Body of pancreas (tissue), 4 donors: Measurements from ENCODE around the gene IQCC. TPM values are rescaled to one million over a fixed set of nuclear protein-coding genes. Genes with fewer than 3 reads are reported as not detected.

ENCODE experiments used
- ATAC-seq: fragments of 150-250 bp; one replicate; pipeline ENCODE4 v1.9.1; 2016
- DNase-seq, 4 donors: peaks; one replicate each; pipeline ENCODE4 v3.0.0-alpha.2; 2019
- H3K27ac ChIP-seq, 4 donors: fragments of 200-600 bp; sonication (generic); 1 replicate in 3 of 4; 2 replicates in 1 of 4; pipeline versions ENCODE4 v1.5.1 to v1.6.1; 2016 to 2019; ENCODE audit warnings: mild to moderate bottlenecking in 1 of 4, mixed read lengths in 1 of 4, moderate library complexity in 1 of 4
- H3K27me3 ChIP-seq, 2 donors: fragments of 200-600 bp; sonication (generic); one replicate each; pipeline ENCODE4 v1.6.0; 2016; ENCODE audit warnings: mild to moderate bottlenecking in 1 of 2
- H3K36me3 ChIP-seq, 2 donors: fragments of 200-600 bp; sonication (generic); replicated peaks in 1 of 2; 2 replicates each; pipeline ENCODE4 v1.5.1; 2016; ENCODE audit warnings: low read depth in 2 of 2; ENCODE audit not compliant: insufficient read depth in 1 of 2
- H3K4me1 ChIP-seq: fragments of 200-600 bp; sonication (generic); one replicate; pipeline ENCODE4 v1.6.0; 2016
- H3K4me3 ChIP-seq, 2 donors: fragments of 200-600 bp; sonication (generic); 1 replicate in 1 of 2; 2 replicates in 1 of 2; pipeline ENCODE4 v1.5.1; 2016 to 2019
- H3K9me3 ChIP-seq, 3 donors: fragments of 200-600 bp; sonication (generic); 1 replicate in 2 of 3; 2 replicates in 1 of 3; pipeline ENCODE4 v1.5.1; 2016
- POLR2A ChIP-seq, 3 donors: fragments of 450-650 bp; IDR thresholded peaks; one replicate each; pipeline ENCODE4 v1.6.1; 2016; ENCODE audit warnings: antibody characterized with exemption in 3 of 3, mild to moderate bottlenecking in 2 of 3
- WGBS, 2 donors: methylation state at CpG; one replicate each; pipeline ENCODE4 v1.1.5; 2017; 5-methylcytosine and 5-hydroxymethylcytosine counted together
- intact Hi-C: fragments of 100-400 bp; cut with DNase I; formaldehyde crosslinking; loops from one replicate; pipeline ENCODE4 v1.15.1; 2023
- total RNA-seq, 2 donors: library from RNA; depleted of rRNA; stranded (reverse); fragments of >200 nt; gene quantifications; one replicate each; pipeline ENCODE4 v1.1.0, GENCODE V29; 2016
- TF ChIP-seq, protein P1 (sequence below), 7 experiments: fragments of 450-650 bp in 4 of 7; fragments of 200-600 bp in 3 of 7; sonication (generic) in 3 of 7; IDR thresholded peaks; one replicate each; pipeline ENCODE4 v1.5.1; 2016 to 2019; ENCODE audit warnings: antibody characterized with exemption in 7 of 7

The IQCC gene
- total RNA-seq, 2 donors from 2014 or later: 1.8 to 5.3 TPM

GRCh38 chr1:32198237-32199042 lies 7.0 kb upstream of the IQCC start:
- intact Hi-C loops: no loop called here
- H3K9me3 ChIP-seq: no peaks in the 10 kb centered on the region
- DNase-seq (no peak), ATAC-seq (no peak)
- peaks cover 15 to 17% of the 10 kb centered on the region in 2 donors for H3K36me3 ChIP-seq
- WGBS, 2 donors: 77 to 83% methylated on average over 3 of the region's 3 CpGs
- TF ChIP-seq POLR2A (IDR thresholded peaks at IDR 0.05): no peak
- TF ChIP-seq, protein P1, sequence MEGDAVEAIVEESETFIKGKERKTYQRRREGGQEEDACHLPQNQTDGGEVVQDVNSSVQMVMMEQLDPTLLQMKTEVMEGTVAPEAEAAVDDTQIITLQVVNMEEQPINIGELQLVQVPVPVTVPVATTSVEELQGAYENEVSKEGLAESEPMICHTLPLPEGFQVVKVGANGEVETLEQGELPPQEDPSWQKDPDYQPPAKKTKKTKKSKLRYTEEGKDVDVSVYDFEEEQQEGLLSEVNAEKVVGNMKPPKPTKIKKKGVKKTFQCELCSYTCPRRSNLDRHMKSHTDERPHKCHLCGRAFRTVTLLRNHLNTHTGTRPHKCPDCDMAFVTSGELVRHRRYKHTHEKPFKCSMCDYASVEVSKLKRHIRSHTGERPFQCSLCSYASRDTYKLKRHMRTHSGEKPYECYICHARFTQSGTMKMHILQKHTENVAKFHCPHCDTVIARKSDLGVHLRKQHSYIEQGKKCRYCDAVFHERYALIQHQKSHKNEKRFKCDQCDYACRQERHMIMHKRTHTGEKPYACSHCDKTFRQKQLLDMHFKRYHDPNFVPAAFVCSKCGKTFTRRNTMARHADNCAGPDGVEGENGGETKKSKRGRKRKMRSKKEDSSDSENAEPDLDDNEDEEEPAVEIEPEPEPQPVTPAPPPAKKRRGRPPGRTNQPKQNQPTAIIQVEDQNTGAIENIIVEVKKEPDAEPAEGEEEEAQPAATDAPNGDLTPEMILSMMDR (IDR thresholded peaks at IDR 0.05): no peak
- no peaks in the 10 kb centered on the region for H3K27me3 ChIP-seq
- H3K27ac ChIP-seq: no peak overlapping the region
- no peak overlapping the region for H3K4me3 ChIP-seq
- H3K4me1 ChIP-seq: peaks cover 31% of the 10 kb centered on the region

DNA sequence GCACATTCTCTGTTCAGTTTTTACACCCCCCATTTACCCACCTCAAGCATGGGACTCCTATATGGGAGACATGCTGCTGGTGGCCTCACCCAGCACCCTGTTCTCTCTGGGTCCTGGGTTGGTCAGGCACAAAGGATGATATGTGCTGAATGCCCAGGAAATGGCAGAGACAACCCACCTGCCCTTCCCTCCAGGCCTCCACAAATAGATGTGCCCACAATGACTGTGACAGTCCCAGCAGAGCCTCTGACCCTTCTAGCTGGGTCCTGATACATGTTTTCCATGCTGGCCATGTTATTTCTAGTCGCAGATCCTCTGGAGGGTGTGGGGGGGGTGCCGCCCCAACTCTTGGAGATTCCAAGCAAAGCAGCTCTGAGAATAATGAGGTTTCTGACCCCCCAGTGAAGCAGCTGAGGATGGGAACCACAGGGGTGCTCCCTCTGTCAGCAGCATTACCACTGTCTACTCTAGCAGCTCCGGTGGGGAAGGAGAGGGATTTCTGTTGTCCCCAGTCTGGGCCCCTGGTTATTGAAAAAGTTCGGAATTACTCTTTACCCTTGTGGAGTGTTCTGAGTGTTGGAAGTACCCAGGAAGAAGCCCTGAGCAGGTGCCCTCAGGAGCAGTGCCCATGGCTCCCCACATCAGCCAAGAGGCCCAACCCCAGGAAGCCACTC lies 6.3 kb upstream of the IQCC start:
- Histone ChIP-seq H3K9me3 (no peaks in the 10 kb centered on the region), H3K27me3 (no peaks in the 10 kb centered on the region), H3K36me3 (peaks cover 7 to 11% of the 10 kb centered on the region in 2 donors), H3K4me3 (no peak overlapping the region), H3K27ac (peak overlapping the region; percentile 72 to 77 (median 74)), H3K4me1 (peaks cover 31% of the 10 kb centered on the region)
- TF ChIP-seq, protein P1 (IDR thresholded peaks at IDR 0.05): no peak
- TF ChIP-seq POLR2A (IDR thresholded peaks at IDR 0.05): no peak
- ATAC-seq (no peak), DNase-seq (no peak)
- intact Hi-C loops: no loop called here
- WGBS, 2 donors: 56 to 83% methylated on average over 2 to 4 of the region's 4 CpGs

GRCh38 chr1:32199717-32200072 lies 5.8 kb upstream of the IQCC start:
- no peaks in the 10 kb centered on the region for H3K27me3 ChIP-seq
- peaks cover 31% of the 10 kb centered on the region for H3K4me1 ChIP-seq
- peak; percentile 51 for ATAC-seq
- peak in 1 of 3 donors; percentile 5 for TF ChIP-seq POLR2A (IDR thresholded peaks at IDR 0.05)
- TF ChIP-seq, protein P1 (IDR thresholded peaks at IDR 0.05): no peak
- H3K36me3 ChIP-seq: peaks cover 5 to 7% of the 10 kb centered on the region in 2 donors
- intact Hi-C loops: no loop called here
- DNase-seq: peak; percentile 70 to 91 (median 89)
- H3K4me3 ChIP-seq: no peak overlapping the region
- H3K27ac ChIP-seq: peak overlapping the region; percentile 72 to 77 (median 74)
- WGBS, 2 donors: 13 to 22% methylated on average over 6 of the region's 6 CpGs
- H3K9me3 ChIP-seq: no peaks in the 10 kb centered on the region

GRCh38 chr1:32200226-32201010 lies 5.1 kb upstream of the IQCC start, which contains the start of gene CCDC28B:
Gene CCDC28B, plus strand, starts transcription at chr1:32200595. Its CDS starts 1,341 bp downstream, at chr1:32201936.
- H3K36me3 ChIP-seq: peaks cover 5 to 7% of the 10 kb centered on the region in 2 donors
- DNase-seq (peak; percentile 52 to 62 (median 54)), ATAC-seq (peak; percentile 29)
- H3K9me3 ChIP-seq: no peaks in the 10 kb centered on the region
- intact Hi-C loops: no loop called here
- H3K27me3 ChIP-seq: no peaks in the 10 kb centered on the region
- peak in 1 of 3 donors; percentile 9 for TF ChIP-seq POLR2A (IDR thresholded peaks at IDR 0.05)
- TF ChIP-seq, protein P1 (IDR thresholded peaks at IDR 0.05): no peak
- H3K27ac ChIP-seq: peak within 1 kb of the TSS; percentile 72 to 77 (median 74)
- peaks cover 31% of the 10 kb centered on the region for H3K4me1 ChIP-seq
- H3K4me3 ChIP-seq: peak within 1 kb of the TSS; percentile 52 to 56
- WGBS, 2 donors: 0 to 1% methylated on average over 28 to 29 of the region's 34 CpGs
